Measurements from ENCODE around the gene PKNOX2. TPM values are rescaled to one million over a fixed set of nuclear protein-coding genes. Genes with fewer than 3 reads are reported as not detected.

The PKNOX2 gene
- total RNA-seq, 4 donors from 2014 or later, result 0.27 to 4.8 (median 0.75) TPM; not detected in 1

DNA sequence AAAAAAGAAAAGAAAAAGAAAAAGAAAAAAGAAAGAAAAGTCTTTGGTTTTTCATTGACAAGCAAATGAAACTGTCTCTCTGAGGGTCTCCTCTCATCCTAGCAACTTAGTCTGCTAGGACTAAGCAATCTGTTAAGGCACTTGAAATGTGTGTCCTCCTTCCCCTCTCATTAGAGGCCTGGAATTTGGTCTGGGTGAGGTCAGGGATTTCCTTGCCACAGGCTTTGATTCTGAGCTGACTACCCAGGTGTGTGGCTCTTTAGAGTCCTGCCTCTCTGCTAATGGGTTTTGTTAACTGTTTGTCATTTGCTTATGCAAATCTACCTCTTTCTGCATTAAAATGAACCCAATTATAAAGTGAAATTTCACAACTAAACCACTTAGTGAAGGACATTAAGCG, 18.3 kb upstream of the PKNOX2 start:
- Histone ChIP-seq H3K36me3 (no peaks in the 10 kb centered on the region), H3K27ac (no peak overlapping the region), H3K4me3 (no peak overlapping the region), H3K27me3 (peaks cover 4% of the 10 kb centered on the region), H3K4me1 (peaks cover 0 to 4% (median 0%) of the 10 kb centered on the region in 4 donors), H3K9me3 (no peaks in the 10 kb centered on the region)
- in situ Hi-C loops (cut with MboI; ENCODE audit: low pct_ligation_motif_present in 1 of 4, low pct_unique_long_range_greater_than_20kb in 1 of 4, low sequenced_read_pairs in 3 of 4) (loop anchor here in 2 of 4 donors (10.0 to 25.0 kb wide), 2 partner anchors 61 to 184 kb away; partner anchors contain the start of gene CCDC15 (in 1 of the 2)), intact Hi-C loops (cut with DNase I; ENCODE audit: low total_unique reads) (no loop called here)
- TF ChIP-seq POLR2AphosphoS5 (IDR thresholded peaks at IDR 0.05) (no peak), EP300 (IDR thresholded peaks at IDR 0.05; ENCODE audit: low read depth) (no peak), POLR2A (IDR thresholded peaks at IDR 0.05) (no peak)
- TF ChIP-seq, protein P1, sequence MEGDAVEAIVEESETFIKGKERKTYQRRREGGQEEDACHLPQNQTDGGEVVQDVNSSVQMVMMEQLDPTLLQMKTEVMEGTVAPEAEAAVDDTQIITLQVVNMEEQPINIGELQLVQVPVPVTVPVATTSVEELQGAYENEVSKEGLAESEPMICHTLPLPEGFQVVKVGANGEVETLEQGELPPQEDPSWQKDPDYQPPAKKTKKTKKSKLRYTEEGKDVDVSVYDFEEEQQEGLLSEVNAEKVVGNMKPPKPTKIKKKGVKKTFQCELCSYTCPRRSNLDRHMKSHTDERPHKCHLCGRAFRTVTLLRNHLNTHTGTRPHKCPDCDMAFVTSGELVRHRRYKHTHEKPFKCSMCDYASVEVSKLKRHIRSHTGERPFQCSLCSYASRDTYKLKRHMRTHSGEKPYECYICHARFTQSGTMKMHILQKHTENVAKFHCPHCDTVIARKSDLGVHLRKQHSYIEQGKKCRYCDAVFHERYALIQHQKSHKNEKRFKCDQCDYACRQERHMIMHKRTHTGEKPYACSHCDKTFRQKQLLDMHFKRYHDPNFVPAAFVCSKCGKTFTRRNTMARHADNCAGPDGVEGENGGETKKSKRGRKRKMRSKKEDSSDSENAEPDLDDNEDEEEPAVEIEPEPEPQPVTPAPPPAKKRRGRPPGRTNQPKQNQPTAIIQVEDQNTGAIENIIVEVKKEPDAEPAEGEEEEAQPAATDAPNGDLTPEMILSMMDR (IDR thresholded peaks at IDR 0.05), result no peak
- no peak for DNase-seq
- WGBS, 2 donors (ENCODE audit: low coverage in 1 of 2), result 73 to 88% methylated on average over 1 of the region's 1 CpG

DNA sequence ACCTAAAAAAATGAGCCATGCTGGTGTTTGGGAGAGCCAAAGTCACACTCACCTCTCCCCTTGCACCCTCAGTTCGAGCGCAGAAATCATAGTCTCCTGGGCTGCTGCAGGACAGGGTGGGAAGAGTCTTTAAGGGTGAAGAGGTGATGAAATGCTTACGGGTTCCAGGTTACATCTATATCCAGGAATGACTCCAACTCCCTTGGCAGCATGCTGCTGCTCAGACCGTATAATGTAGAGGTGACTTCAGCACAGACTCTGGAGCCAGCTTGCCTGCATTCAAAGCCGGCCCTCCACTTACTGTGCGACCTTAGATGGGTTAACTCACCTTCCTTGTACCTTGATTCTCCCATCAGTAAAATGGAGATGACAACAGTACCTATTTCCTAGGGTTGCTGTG, 17.3 kb upstream of the PKNOX2 start:
- H3K27me3 ChIP-seq, result no peaks in the 10 kb centered on the region
- H3K9me3 ChIP-seq, result no peaks in the 10 kb centered on the region
- no peak overlapping the region for H3K27ac ChIP-seq
- DNase-seq, result no peak
- TF ChIP-seq POLR2A (IDR thresholded peaks at IDR 0.05) (no peak), POLR2AphosphoS5 (IDR thresholded peaks at IDR 0.05) (no peak), EP300 (IDR thresholded peaks at IDR 0.05; ENCODE audit: low read depth) (no peak)
- TF ChIP-seq, protein P1 (IDR thresholded peaks at IDR 0.05), result no peak
- no peaks in the 10 kb centered on the region for H3K4me1 ChIP-seq
- no peaks in the 10 kb centered on the region for H3K36me3 ChIP-seq
- H3K4me3 ChIP-seq, result no peak overlapping the region
- in situ Hi-C loops (cut with MboI; ENCODE audit: low pct_ligation_motif_present in 1 of 4, low pct_unique_long_range_greater_than_20kb in 1 of 4, low sequenced_read_pairs in 3 of 4), result loop anchor here in 2 of 4 donors (10.0 to 25.0 kb wide), 2 partner anchors 62 to 185 kb away; partner anchors contain the start of gene CCDC15 (in 1 of the 2)
- intact Hi-C loops (cut with DNase I; ENCODE audit: low total_unique reads), result no loop called here
- WGBS, 2 donors (ENCODE audit: low coverage in 1 of 2), result 67 to 85% methylated on average over 2 to 6 of the region's 6 CpGs

DNA sequence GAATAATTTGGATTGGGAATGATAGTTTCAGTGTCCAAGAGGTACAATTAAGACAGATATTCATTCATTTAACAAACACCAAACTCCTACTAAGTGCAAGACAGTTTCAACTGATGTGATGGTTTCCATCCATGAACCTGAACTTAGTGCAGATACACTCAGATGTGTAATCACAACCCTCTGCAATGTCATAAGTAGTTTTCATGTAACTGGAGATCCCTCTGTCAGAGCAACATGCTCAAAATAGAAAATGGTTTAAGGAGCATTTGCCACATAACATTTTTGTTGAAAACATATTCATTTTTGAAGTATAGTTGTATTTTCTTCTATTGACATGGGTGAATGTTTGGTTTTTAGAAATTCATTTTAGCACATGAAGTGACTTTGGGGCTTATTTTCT, 16.5 kb upstream of the PKNOX2 start:
- Histone ChIP-seq H3K4me3 (no peak overlapping the region), H3K36me3 (no peaks in the 10 kb centered on the region), H3K27me3 (no peaks in the 10 kb centered on the region), H3K9me3 (no peaks in the 10 kb centered on the region), H3K4me1 (no peaks in the 10 kb centered on the region), H3K27ac (no peak overlapping the region)
- TF ChIP-seq EP300 (IDR thresholded peaks at IDR 0.05; ENCODE audit: low read depth) (no peak), POLR2A (IDR thresholded peaks at IDR 0.05) (no peak), POLR2AphosphoS5 (IDR thresholded peaks at IDR 0.05) (no peak)
- TF ChIP-seq, protein P1 (IDR thresholded peaks at IDR 0.05), result no peak
- intact Hi-C loops (cut with DNase I; ENCODE audit: low total_unique reads), result no loop called here
- in situ Hi-C loops (cut with MboI; ENCODE audit: low pct_ligation_motif_present in 1 of 4, low pct_unique_long_range_greater_than_20kb in 1 of 4, low sequenced_read_pairs in 3 of 4), result loop anchor here in 2 of 4 donors (10.0 to 25.0 kb wide), 2 partner anchors 63 to 186 kb away; partner anchors contain the start of gene CCDC15 (in 1 of the 2)
- DNase-seq, result no peak

DNA sequence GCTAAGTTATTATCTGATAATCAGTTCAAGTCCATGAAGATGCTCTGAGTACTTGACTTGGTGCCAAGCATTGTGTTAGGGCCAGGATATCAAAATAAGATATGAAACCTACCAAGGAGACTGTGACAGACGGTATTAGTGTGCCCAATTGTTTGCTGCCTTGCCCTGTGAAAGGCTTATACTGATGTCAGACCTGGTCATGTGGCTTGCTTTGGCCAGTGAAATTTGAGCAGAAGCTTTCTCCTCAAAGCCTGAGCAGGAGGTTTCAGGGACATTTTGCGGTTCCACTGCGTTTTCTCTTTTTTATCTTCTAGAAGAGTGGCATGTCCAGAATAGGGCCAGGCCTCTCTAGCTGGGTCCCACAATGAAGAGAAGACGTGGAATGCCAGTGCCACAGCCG, 15.8 kb upstream of the PKNOX2 start:
- H3K27ac ChIP-seq, result no peak overlapping the region
- no peak overlapping the region for H3K4me3 ChIP-seq
- DNase-seq, result no peak
- intact Hi-C loops (cut with DNase I; ENCODE audit: low total_unique reads) (no loop called here), in situ Hi-C loops (cut with MboI; ENCODE audit: low pct_ligation_motif_present in 1 of 4, low pct_unique_long_range_greater_than_20kb in 1 of 4, low sequenced_read_pairs in 3 of 4) (loop anchor here in 2 of 4 donors (10.0 to 25.0 kb wide), 2 partner anchors 64 to 186 kb away; partner anchors contain the start of gene CCDC15 (in 1 of the 2))
- 52 to 59% methylated on average over 3 to 5 of the region's 5 CpGs for WGBS, 2 donors (ENCODE audit: low coverage in 1 of 2)
- TF ChIP-seq, protein P1 (IDR thresholded peaks at IDR 0.05), result no peak
- no peak for TF ChIP-seq POLR2A (IDR thresholded peaks at IDR 0.05)
- TF ChIP-seq POLR2AphosphoS5 (IDR thresholded peaks at IDR 0.05), result no peak
- TF ChIP-seq EP300 (IDR thresholded peaks at IDR 0.05; ENCODE audit: low read depth), result no peak
- H3K36me3 ChIP-seq, result no peaks in the 10 kb centered on the region
- no peaks in the 10 kb centered on the region for H3K4me1 ChIP-seq
- H3K27me3 ChIP-seq, result no peaks in the 10 kb centered on the region
- no peaks in the 10 kb centered on the region for H3K9me3 ChIP-seq

All from transverse colon (tissue), 4 donors.